GM21423 (cell line): ENCODE measurements around the gene METAP1D.

Source experiments
- ATAC-seq: cut with Tn5 transposase; IDR thresholded peaks from one replicate; pipeline ENCODE4 v1.9.1; 2021; ENCODE audit warnings: mild to moderate bottlenecking, moderate library complexity; ENCODE audit not compliant: unreplicated experiment

The METAP1D gene

GRCh38 chr2:172079416-172079815 lies 79.7 kb downstream of the METAP1D start:
- ATAC-seq, result no peak

GRCh38 chr2:172079838-172080640 lies 80.3 kb downstream of the METAP1D start:
- no peak for ATAC-seq

GRCh38 chr2:172080641-172081220 lies 81.0 kb downstream of the METAP1D start:
- ATAC-seq, result no peak

- no peak for ATAC-seq
Observed at GRCh38 chr2:172081221-172082022, 81.7 kb downstream of the METAP1D start.

GRCh38 chr2:172082105-172082943 lies 82.6 kb downstream of the METAP1D start:
- ATAC-seq, result no peak

- no peak for ATAC-seq
Observed at GRCh38 chr2:172082944-172083627, 83.3 kb downstream of the METAP1D start.

- ATAC-seq, result no peak
Observed at GRCh38 chr2:172083628-172084394, 84.1 kb downstream of the METAP1D start.

- ATAC-seq, result no peak
Observed at GRCh38 chr2:172084395-172084644, 84.6 kb downstream of the METAP1D start.

- ATAC-seq, result peak; percentile 87
Observed at GRCh38 chr2:172084645-172085459, 85.1 kb downstream of the METAP1D start.

- ATAC-seq, result peak; percentile 13
Observed at GRCh38 chr2:172085460-172086159, 85.9 kb downstream of the METAP1D start, which contains the start of gene DLX1. DLX1 (plus strand) TSS chr2:172085507; CDS start chr2:172085678, 171 bp downstream.

- no peak for ATAC-seq
Observed at GRCh38 chr2:172086241-172087206, 86.8 kb downstream of the METAP1D start.

- ATAC-seq, result no peak
Observed at GRCh38 chr2:172087207-172087779, 87.5 kb downstream of the METAP1D start.

- ATAC-seq, result no peak
Observed at GRCh38 chr2:172087780-172088244, 88.1 kb downstream of the METAP1D start.

- ATAC-seq, result no peak
Observed at GRCh38 chr2:172088245-172089004, 88.7 kb downstream of the METAP1D start.

- no peak for ATAC-seq
Observed at GRCh38 chr2:172089005-172089504, 89.3 kb downstream of the METAP1D start.

GRCh38 chr2:172089633-172090032 lies 89.9 kb downstream of the METAP1D start:
- ATAC-seq, result no peak
